ENCODE results near the gene EPHB6.

DNA sequence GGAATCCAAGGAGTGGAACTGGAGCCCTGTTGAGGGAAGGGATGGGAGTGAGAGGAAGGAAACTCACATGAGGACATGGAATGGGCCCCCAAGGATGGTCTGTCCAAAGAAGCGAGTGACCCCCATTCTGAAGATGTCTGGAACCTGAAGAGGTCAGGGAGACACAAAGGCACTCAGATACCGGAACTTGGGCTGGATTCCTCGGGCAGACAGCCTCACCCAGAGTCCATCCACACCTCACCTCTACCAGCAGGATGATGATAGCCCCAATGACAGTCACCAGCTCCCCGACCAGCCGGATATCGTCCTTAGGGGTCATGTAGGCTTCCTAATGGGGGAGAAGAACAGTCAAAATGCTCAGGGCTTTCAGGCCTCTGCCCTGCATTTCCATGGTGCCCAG, 20.0 kb downstream of the EPHB6 start:
- TF ChIP-seq, protein P1, sequence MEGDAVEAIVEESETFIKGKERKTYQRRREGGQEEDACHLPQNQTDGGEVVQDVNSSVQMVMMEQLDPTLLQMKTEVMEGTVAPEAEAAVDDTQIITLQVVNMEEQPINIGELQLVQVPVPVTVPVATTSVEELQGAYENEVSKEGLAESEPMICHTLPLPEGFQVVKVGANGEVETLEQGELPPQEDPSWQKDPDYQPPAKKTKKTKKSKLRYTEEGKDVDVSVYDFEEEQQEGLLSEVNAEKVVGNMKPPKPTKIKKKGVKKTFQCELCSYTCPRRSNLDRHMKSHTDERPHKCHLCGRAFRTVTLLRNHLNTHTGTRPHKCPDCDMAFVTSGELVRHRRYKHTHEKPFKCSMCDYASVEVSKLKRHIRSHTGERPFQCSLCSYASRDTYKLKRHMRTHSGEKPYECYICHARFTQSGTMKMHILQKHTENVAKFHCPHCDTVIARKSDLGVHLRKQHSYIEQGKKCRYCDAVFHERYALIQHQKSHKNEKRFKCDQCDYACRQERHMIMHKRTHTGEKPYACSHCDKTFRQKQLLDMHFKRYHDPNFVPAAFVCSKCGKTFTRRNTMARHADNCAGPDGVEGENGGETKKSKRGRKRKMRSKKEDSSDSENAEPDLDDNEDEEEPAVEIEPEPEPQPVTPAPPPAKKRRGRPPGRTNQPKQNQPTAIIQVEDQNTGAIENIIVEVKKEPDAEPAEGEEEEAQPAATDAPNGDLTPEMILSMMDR (IDR thresholded peaks at IDR 0.05; ENCODE audit: low read depth, low read length, poor library complexity, severe bottlenecking), result no peak
- TF ChIP-seq EZH2phosphoT487 (IDR thresholded peaks at IDR 0.05; ENCODE audit: borderline replicate concordance, low read length), result no peak

Data from DOHH2 (cell line).